GM10266 (cell line): Measurements from ENCODE around the gene RARB.

Experiments used
- DNase-seq: peaks from one replicate; pipeline ENCODE4 v3.0.0; 2012; ENCODE audit errors: extremely low spot score
- TF ChIP-seq, protein P1 (sequence below): IDR thresholded peaks from 2 replicates; pipeline ENCODE4 v1.5.1; 2012; ENCODE audit warnings: mild to moderate bottlenecking, low read depth; ENCODE audit not compliant: control insufficient read depth, insufficient read depth; ENCODE audit errors: missing control alignments

RARB gene

DNA sequence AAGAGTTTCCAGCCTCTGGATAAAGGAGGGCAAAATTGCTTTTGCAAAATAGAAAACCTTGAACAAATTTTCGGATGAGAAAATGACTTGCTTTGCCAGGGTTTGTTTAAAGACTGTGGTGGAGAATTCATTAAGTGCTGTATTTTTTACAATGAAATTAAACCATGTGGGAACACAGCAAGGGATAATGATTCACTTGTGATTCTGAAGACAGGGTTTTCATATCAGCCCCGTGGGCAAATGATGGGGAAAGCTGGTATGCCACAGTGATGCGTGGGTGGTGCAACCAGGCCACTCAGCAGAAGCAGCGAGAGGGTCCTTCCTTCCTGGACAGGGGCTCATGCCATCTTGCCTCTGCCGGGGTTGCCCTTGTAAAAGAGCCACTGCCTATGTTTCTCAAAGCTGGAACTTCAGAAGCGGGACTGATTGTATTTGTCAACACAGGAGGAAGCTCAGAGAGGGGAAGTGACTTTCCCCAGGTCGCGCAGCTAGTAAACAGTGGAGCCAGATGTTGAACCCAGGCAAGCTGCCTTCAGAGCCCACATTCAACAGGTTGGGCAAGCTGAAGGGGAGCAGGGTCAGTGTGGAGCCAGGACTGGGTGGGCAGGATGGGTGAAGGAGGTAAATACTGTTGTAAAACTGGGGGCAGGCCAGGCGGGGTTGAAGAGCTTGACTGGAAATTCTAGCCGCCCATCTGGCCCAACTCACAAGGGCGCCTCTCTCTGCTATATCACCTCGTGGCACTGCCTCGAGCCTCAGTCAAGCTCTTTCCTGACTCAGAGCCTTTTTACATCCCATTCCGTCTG lies 157.5 kb downstream of the RARB start:
- TF ChIP-seq, protein P1, sequence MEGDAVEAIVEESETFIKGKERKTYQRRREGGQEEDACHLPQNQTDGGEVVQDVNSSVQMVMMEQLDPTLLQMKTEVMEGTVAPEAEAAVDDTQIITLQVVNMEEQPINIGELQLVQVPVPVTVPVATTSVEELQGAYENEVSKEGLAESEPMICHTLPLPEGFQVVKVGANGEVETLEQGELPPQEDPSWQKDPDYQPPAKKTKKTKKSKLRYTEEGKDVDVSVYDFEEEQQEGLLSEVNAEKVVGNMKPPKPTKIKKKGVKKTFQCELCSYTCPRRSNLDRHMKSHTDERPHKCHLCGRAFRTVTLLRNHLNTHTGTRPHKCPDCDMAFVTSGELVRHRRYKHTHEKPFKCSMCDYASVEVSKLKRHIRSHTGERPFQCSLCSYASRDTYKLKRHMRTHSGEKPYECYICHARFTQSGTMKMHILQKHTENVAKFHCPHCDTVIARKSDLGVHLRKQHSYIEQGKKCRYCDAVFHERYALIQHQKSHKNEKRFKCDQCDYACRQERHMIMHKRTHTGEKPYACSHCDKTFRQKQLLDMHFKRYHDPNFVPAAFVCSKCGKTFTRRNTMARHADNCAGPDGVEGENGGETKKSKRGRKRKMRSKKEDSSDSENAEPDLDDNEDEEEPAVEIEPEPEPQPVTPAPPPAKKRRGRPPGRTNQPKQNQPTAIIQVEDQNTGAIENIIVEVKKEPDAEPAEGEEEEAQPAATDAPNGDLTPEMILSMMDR: no peak
- no peak for DNase-seq

DNA sequence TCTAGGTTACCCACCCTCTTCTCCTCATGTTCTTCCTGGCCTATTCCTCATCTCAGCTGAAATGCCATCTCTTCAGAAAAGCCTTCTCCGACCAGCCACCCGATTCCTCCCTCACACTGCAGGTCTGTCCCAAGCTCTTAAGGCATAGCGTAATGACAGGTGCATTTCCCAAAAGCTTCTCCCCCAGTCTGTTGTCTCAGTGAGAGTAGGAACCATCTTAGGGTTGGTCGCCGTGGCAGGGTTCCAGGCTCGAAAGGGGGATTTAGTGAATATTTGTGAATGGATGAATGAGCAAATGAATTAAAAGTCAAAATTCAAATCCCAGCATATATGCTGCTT lies 158.1 kb downstream of the RARB start:
- DNase-seq: no peak
- TF ChIP-seq, protein P1: no peak

DNA sequence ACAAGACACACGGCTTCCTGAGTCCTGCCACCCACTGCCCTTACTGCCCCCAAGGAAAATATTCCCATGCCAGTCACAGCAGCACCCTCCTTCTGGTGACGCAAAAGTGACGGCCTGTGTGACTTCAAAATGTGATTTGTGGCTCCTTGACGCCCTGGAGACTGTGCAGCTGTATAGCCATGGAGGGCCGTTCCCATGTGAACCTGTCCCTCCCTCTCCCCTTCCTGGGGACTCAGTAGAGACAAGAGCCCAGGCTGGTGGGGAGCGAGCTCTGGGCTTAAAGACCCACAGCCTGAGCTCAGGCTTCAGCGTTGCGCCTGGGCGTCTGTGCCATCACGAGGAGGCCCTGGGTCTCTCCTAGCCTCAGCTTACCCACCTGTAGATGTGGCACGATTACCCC lies 158.5 kb downstream of the RARB start:
- DNase-seq: no peak
- TF ChIP-seq, protein P1: no peak

DNA sequence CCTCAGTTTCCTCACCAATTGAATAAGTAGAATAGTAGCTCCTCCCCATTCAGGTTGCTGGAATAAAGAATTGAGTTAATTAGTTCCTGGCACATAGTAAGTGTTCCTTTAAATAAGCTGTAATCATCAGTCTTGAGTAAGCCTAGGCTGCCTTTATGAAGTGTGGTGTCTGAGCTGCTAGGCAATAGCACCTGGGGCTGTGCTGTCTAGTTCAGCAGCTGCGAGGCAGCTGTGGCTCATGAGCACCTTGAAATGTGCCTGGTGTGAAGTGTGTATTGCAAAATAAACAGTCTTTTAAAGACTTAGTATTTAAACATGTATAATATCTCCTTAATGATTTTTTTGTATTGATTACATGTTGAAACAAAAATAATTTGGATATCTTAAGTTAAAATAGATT lies 159.0 kb downstream of the RARB start:
- TF ChIP-seq, protein P1: no peak
- DNase-seq: no peak

DNA sequence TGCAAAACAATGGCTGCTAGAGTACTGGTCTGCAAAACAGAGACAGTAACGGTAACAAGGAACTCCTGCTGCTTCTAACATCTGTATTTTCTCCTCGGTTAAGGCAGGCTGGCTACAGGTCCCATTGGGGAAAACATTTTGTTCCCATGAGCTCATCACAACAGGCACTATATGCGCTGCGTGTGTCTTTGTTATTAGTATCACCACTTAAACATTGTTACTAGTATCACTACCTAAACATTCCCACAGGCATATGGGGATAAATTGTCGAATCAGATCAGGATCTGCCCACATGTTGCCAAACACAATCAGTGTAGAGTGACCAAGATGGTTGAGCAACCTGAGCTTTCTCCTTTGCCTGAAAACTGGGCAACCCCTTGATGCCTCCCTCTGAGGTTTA lies 159.5 kb downstream of the RARB start:
- no peak for DNase-seq
- TF ChIP-seq, protein P1: no peak

DNA sequence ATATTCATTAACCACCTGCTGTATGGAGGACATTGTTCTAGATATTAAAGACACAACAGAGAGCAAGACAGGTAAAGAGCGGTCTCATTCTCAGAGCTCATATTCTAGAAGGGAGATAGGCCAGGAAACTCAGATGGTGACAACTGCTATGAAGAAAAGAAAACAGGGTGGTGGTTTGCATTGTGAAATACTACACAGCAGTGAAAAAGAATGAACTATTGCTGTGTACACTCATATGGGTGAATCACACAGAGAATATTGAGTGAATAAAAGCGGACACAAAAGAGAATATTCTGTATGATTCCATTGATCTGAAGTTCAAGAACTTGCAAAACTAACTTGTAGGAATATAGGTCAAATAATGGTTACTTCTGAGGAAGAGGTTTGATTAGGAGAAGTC lies 159.9 kb downstream of the RARB start:
- no peak for DNase-seq
- TF ChIP-seq, protein P1: no peak

DNA sequence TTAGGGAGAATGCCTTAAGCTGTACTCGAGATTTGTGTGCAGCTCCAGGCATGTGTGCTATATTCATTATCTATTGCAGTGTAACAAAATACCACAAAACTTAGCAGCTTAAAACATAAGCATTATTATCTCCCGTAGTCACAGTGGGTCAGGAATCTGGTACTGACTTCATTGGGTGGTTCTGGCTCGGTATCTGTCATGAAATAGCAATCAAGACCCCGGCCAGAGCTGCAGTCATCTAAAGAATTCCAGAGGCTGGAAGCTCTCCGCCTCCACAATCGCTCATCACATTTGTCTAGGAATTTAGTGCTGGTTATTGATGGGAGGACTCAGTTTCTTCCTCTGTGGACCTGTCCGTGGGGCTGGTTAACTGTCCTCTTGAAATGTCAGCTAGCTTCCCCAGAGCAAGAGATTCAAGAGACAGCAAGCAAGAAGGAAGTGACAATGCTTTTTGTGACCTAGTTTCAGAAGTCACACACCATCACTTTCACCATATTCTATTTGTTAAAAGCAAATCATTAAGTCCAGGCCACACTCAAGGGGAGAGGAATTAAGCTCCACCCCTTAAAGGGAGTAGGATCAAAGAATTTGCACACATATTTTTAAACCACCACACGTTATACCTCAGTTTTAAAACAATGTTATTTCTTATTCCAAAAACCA lies 160.5 kb downstream of the RARB start:
- TF ChIP-seq, protein P1: no peak
- DNase-seq: no peak
